Choroid plexus epithelial cell (primary cell): ENCODE measurements around the gene RABEP1.
A peak's percentile ranks its signal among the peaks of the same experiment; 100 is the strongest.

ENCODE experiments used
- DNase-seq: peaks from one replicate; pipeline ENCODE4 v3.0.0-alpha.2; 2010; ENCODE audit warnings: low read depth
- H3K4me3 ChIP-seq: 2 replicates; pipeline ENCODE4 v1.5.1; 2011; ENCODE audit warnings: low read depth, mild to moderate bottlenecking, control low read depth, low read length, moderate library complexity
- CTCF ChIP-seq: conservative IDR thresholded peaks from 2 replicates; pipeline ENCODE4 v1.5.1; 2011; ENCODE audit warnings: low read depth, mild to moderate bottlenecking, control low read depth, inconsistent platforms, low read length, moderate library complexity

RABEP1 gene

DNA sequence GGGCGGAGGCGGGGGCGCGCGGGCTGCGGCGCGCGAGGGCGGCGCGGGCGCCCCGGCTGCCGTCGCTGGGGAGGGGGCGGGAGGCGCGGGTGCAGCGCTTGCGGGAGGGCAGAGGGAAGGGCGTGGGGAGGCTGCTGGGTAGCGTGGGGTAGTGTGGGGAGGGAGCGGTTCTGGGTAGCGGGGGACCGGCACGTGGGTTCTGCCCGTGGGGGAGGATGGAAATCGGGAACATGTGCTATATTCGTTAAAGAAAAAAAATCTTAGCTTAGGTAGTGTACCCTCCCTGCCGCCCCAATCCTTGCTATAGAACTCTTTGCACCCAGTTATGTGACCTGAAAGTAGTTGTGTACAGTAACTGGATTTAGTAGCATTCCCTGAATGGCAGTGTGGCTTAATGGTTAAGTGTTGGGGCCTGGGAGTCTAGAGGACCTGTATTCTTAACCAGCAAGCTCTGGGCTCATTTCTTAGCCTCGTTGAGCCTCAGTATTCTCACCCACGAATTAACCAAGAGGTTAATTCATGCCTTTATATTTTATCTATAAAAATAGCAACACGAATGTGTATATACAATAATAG lies 646 bp downstream of the RABEP1 start:
- no peak for TF ChIP-seq CTCF
- peak overlapping the region; percentile 73 for H3K4me3 ChIP-seq
- DNase-seq: peak; percentile 28

DNA sequence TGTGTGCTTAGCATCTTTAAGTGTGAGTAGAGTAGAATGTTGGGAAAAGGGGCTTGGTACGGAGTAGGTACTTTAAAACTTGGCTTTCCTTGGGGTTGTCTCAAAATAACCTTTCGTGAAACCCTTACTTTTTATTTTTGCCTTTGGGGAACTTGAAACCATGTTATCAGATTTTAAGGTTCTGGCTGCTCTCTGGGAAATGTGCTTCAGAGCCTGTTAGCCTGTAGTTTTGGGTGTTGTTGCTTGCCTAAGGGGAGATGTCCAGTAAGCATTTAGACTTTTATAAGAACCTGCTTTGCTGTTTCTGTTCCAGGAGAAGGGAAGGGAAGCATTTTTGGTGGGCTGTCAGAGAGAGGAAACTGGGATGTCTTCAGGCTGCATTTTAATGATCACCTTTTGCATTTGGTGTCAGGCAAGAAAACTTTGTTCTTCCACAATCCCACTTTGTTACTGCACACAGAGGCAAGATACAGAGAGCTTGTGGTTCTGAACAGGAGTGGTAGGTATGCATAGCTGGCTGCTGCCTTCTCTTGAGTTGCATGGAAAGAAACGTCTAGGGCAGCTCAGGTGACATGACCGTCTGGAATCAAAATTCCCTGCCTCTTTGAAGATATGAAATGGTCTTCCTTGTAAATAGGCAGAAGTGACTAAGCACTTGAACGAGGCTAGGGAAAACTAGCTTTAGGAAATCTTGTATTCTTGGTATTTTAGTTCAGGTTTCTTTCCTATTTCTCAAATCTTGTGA lies 1.7 kb downstream of the RABEP1 start:
- TF ChIP-seq CTCF: no peak
- peak overlapping the region; percentile 73 for H3K4me3 ChIP-seq
- DNase-seq: peak; percentile 54

GRCh38 chr17:5284681-5285080 lies 2.6 kb downstream of the RABEP1 start:
- no peak overlapping the region for H3K4me3 ChIP-seq
- TF ChIP-seq CTCF: no peak
- no peak for DNase-seq

GRCh38 chr17:5286846-5287245 lies 4.8 kb downstream of the RABEP1 start:
- no peak for TF ChIP-seq CTCF
- no peak overlapping the region for H3K4me3 ChIP-seq
- DNase-seq: no peak

DNA sequence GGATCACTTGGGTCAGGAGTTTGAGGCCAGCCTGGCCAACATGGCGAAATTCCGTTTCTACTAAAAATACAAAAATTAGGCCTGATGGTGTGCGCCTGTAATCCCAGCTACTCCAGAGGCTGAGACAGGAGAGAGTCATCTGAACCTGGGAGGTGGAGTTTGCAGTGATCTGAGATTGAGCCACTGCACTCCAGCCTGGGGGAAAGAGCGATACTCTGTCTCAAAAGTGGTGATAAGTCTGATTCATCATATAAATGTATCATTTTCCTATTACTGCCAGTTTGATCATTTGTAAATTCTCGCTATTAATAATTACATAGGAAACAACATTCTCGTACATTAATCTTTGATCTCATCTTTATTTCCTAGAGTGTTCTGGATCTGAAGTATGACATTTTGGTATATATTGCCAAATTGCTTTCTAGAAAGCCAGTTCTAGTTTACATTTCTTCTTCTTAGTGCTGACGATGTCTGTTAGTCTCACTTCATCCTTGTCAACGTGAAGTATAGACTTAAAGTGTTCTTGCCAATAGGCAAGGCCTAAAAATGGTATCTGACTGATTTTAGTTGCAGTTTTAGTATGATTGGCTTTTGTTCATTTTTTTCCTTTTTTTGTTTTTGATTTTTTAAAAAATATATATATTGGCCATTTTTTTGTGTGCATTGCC lies 9.7 kb downstream of the RABEP1 start:
- DNase-seq: no peak
- no peak overlapping the region for H3K4me3 ChIP-seq
- no peak for TF ChIP-seq CTCF

DNA sequence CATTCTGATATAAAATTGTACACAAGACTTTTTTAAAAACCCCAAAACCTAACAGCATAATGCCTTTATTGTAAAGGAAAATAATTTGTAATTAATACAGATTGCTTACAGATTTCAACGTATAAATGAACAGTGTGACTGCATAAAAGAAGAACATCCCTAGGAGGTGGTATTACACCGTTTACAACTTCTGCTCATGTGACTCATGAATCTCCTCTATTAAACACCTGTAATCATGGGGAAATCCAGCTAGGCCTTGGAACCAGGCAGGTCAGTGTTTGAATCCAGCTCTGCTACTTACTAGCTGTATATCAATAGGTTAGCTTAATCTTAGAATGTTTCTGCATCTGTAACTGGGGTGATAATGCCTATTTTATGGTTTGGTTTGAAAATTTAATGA lies 15.2 kb downstream of the RABEP1 start:
- TF ChIP-seq CTCF: no peak
- no peak for DNase-seq
- no peak overlapping the region for H3K4me3 ChIP-seq

- no peak overlapping the region for H3K4me3 ChIP-seq
- DNase-seq: no peak
- TF ChIP-seq CTCF: no peak
Observed at GRCh38 chr17:5299383-5299782, 17.3 kb downstream of the RABEP1 start.
